HEK293T (cell line): ENCODE measurements around the gene FRMPD2.

Source experiments
- CTCF ChIA-PET: fragments of 350-600 bp; formaldehyde crosslinking; extraction: SDS; loops from one replicate; lab custom pipeline; 2021; ENCODE audit warnings: antibody characterized with exemption, inconsistent platforms; lab: Yijun Ruan, JAX
- POLR2A ChIA-PET: fragments of 350-600 bp; formaldehyde crosslinking; extraction: SDS; loops from one replicate; lab custom pipeline; 2020; ENCODE audit warnings: antibody characterized with exemption, inconsistent platforms; lab: Yijun Ruan, JAX
- DNase-seq: peaks from one replicate; pipeline ENCODE4 v3.0.0; 2012; ENCODE audit warnings: mixed read lengths; ENCODE audit errors: extremely low spot score
- ARNT ChIP-seq: fragments of 450-650 bp; IDR thresholded peaks from 2 replicates; pipeline ENCODE4 v1.6.1; 2017; ENCODE audit warnings: mild to moderate bottlenecking
- BHLHE40 ChIP-seq: fragments of 450-650 bp; IDR thresholded peaks from 2 replicates; pipeline ENCODE4 v1.6.1; 2016; ENCODE audit warnings: mild to moderate bottlenecking, moderate library complexity, borderline replicate concordance
- CTBP1 ChIP-seq: fragments of 450-650 bp; IDR thresholded peaks from 2 replicates; pipeline ENCODE4 v1.6.1; 2016; ENCODE audit warnings: borderline replicate concordance
- ELF4 ChIP-seq: fragments of 450-650 bp; IDR thresholded peaks from 2 replicates; pipeline ENCODE4 v1.6.1; 2017; ENCODE audit warnings: antibody characterized with exemption
- FOXA1 ChIP-seq: fragments of 450-650 bp; IDR thresholded peaks from 2 replicates; pipeline ENCODE4 v1.6.1; 2016; ENCODE audit warnings: mild to moderate bottlenecking
- FOXK2 ChIP-seq: fragments of 450-650 bp; IDR thresholded peaks from 2 replicates; pipeline ENCODE4 v1.6.1; 2016; ENCODE audit warnings: mild to moderate bottlenecking
- FOXM1 ChIP-seq: fragments of 450-650 bp; IDR thresholded peaks from 2 replicates; pipeline ENCODE4 v1.6.1; 2017; ENCODE audit warnings: mild to moderate bottlenecking, borderline replicate concordance
- HDGF ChIP-seq: fragments of 450-650 bp; IDR thresholded peaks from 2 replicates; pipeline ENCODE4 v1.6.1; 2017; ENCODE audit warnings: antibody characterized with exemption, borderline replicate concordance
- L3MBTL2 ChIP-seq: fragments of 450-650 bp; conservative IDR thresholded peaks from 2 replicates; pipeline ENCODE4 v1.6.1; 2016; ENCODE audit warnings: mild to moderate bottlenecking
- LEF1 ChIP-seq: fragments of 450-650 bp; IDR thresholded peaks from 2 replicates; pipeline ENCODE4 v1.6.1; 2017; ENCODE audit warnings: mild to moderate bottlenecking, borderline replicate concordance
- NFRKB ChIP-seq: fragments of 450-650 bp; IDR thresholded peaks from 2 replicates; pipeline ENCODE4 v1.6.1; 2016; ENCODE audit warnings: mild to moderate bottlenecking, moderate library complexity
- PKNOX1 ChIP-seq: fragments of 450-650 bp; IDR thresholded peaks from 2 replicates; pipeline ENCODE4 v1.6.1; 2016
- SP1 ChIP-seq: fragments of 450-650 bp; IDR thresholded peaks from 2 replicates; pipeline ENCODE4 v1.6.1; 2017
- SUZ12 ChIP-seq: fragments of 450-650 bp; IDR thresholded peaks from 2 replicates; pipeline ENCODE4 v1.6.1; 2016; ENCODE audit warnings: mild to moderate bottlenecking
- TARDBP ChIP-seq: fragments of 450-650 bp; IDR thresholded peaks from 2 replicates; pipeline ENCODE4 v1.6.1; 2016
- ZNF384 ChIP-seq: fragments of 450-650 bp; IDR thresholded peaks from 2 replicates; pipeline ENCODE4 v1.6.1; 2016

The FRMPD2 gene

GRCh38 chr10:48302515-48303476, 28.3 kb upstream of the FRMPD2 start:
- no peak for TF ChIP-seq BHLHE40
- TF ChIP-seq FOXA1: no peak
- no peak for TF ChIP-seq CTBP1
- TF ChIP-seq FOXM1: no peak
- TF ChIP-seq L3MBTL2: no peak
- TF ChIP-seq LEF1: no peak
- no peak for TF ChIP-seq TARDBP
- no peak for TF ChIP-seq FOXK2
- TF ChIP-seq SP1: no peak
- TF ChIP-seq ELF4: no peak
- TF ChIP-seq NFRKB: no peak
- no peak for TF ChIP-seq PKNOX1
- TF ChIP-seq ZNF384: no peak
- no peak for TF ChIP-seq SUZ12
- no peak for TF ChIP-seq HDGF
- TF ChIP-seq ARNT: no peak
- DNase-seq: no peak
- ChIA-PET CTCF (interaction anchor here (0.6 kb wide), 2 partner anchors 12 to 144 kb away, joined by 3 read pairs; no protein-coding TSS in a partner anchor), POLR2A (no interaction called here)

DNA sequence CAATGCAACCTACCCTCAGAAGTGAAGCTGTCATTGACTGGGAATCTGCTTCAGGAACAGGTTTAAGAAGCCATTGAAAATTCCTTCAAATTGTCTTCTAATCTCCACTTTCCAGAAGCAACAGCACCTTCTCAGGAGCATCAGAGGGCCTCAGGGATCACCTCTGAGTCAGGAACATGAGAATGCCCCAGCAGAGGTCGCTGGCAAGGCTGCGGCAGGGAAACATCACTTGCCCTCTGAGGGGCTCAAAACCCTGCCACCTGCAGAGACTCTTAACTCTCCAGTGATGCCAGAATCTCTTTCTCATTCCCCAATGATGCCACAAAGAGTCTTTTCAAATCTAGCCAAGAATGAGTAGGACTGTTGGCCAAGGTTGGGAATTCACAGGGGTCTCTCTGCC, 26.1 kb upstream of the FRMPD2 start:
- ChIA-PET CTCF (interaction anchor here (0.6 to 1.0 kb wide), 3 partner anchors 11 to 22 kb away, joined by 3 read pairs; no protein-coding TSS in a partner anchor), POLR2A (no interaction called here)
- no peak for DNase-seq
- TF ChIP-seq SUZ12: no peak
- TF ChIP-seq FOXM1: no peak
- no peak for TF ChIP-seq L3MBTL2
- TF ChIP-seq FOXA1: no peak
- no peak for TF ChIP-seq PKNOX1
- no peak for TF ChIP-seq HDGF
- TF ChIP-seq FOXK2: no peak
- TF ChIP-seq CTBP1: no peak
- no peak for TF ChIP-seq NFRKB
- no peak for TF ChIP-seq TARDBP
- TF ChIP-seq ELF4: no peak

GRCh38 chr10:48299692-48300091, 25.2 kb upstream of the FRMPD2 start:
- no peak for DNase-seq
- POLR2A ChIA-PET: no interaction called here
- TF ChIP-seq SP1: no peak
- TF ChIP-seq L3MBTL2: no peak
- no peak for TF ChIP-seq ARNT
- TF ChIP-seq TARDBP: no peak
- CTCF ChIA-PET: no interaction called here

DNA sequence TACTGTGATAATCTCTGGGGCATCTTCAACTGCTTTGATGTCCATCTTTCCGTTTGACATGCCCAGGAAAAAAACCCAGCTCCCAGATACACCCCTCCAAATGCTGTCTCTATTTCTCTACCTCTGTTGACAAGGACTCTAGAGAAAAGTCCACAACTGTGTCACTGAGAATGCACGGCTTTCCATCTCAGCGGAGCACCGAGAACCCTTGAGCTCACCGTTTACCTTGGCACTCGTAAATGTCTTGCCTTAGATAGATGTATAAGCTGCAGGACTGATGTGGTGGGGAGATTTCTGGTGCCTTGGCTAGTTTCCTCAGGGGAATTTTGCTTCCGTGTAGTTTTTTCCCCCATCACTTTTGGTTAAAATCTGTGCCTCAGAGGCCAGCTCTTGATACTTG, 24.6 kb upstream of the FRMPD2 start:
- no peak for DNase-seq
- ChIA-PET CTCF (no interaction called here), POLR2A (no interaction called here)
- TF ChIP-seq BHLHE40: no peak
- TF ChIP-seq TARDBP: no peak

DNA sequence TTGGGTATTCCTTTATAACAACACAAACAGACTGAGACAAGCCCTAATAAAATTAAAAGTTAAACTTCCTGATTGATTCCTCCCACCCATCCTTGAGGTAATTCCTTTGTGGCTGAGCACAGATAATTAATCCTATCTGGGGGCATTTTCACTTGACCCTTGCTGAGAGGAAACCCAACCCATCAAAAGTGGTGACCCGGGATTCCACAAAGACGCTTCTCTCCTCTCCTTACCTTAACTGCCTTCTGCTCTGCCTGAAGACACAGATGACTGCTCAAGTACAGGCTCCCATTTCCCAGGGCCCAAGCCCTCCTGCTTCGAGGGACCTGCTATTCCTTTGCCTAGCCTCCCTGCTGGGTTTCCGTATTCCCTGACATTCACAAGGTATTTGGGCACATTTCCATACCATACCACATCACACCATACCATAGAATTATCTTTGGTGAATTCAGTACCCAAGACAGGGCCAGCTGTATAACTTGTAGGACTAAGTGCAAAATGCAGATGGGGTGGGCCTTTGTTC, 22.1 kb upstream of the FRMPD2 start:
- POLR2A ChIA-PET: no interaction called here
- TF ChIP-seq SP1: no peak
- DNase-seq: no peak
- CTCF ChIA-PET: no interaction called here

DNA sequence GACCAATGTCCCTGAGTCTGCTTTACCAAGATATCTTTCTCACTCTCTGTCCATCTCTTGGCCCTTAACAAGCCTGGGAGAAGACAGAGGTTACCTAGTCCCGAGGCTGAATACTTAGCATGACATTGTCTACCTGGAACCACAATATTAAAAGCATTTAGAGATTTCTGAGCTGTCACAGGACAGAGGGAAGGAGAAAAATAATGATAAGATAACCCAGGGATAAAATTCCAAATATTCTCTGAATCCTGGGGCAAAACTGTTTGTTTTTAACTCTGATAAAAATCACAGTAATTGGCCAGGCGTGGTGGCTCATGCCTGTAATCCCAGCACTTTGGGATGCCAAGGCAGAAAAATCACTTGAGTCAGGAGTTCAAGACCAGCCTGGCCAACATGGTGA, 19.9 kb upstream of the FRMPD2 start:
- ChIA-PET POLR2A (no interaction called here), CTCF (interaction anchor here (1.0 kb wide), 1 partner anchor 10 kb away, joined by 3 read pairs; no protein-coding TSS in a partner anchor)
- TF ChIP-seq PKNOX1 (no peak), L3MBTL2 (no peak), FOXA1 (no peak)
- DNase-seq: no peak

GRCh38 chr10:48292616-48293015, 18.1 kb upstream of the FRMPD2 start:
- TF ChIP-seq L3MBTL2 (no peak), ZNF384 (no peak), TARDBP (no peak), PKNOX1 (no peak), HDGF (no peak), CTBP1 (no peak), FOXA1 (no peak), SP1 (no peak), LEF1 (no peak), ARNT (no peak), BHLHE40 (no peak)
- DNase-seq: no peak
- ChIA-PET POLR2A (no interaction called here), CTCF (interaction anchor here (0.7 to 0.9 kb wide), 2 partner anchors 12 to 1947 kb away, joined by 3 to 4 read pairs; no protein-coding TSS in a partner anchor)
